Measurements from ENCODE around the gene AGBL1. TPM values are rescaled to one million over a fixed set of nuclear protein-coding genes. Genes with fewer than 3 reads are reported as not detected.

Gene AGBL1
- total and polyA plus RNA-seq, 2 experiments from 2014 or later: not detected

DNA sequence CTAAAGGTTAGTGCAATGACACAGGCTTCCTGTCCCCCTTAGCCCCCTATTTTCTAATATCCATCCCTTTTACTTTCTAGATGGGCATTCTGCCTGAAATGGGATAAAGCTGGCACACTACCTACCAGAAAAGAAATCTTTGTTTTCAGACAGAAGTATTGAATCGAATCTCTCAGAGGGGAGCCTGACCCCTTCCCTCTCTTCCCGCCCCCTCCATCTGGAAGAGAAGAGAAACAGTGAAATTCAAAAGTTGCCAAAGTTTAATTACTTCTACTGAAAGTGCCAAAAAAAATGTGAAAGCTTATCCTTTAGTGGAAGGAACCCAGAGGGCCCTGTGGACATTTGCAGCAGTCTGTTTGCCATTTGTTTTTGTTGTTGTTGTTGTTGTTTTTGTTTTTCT is 523.8 kb downstream of the AGBL1 start:
- Histone ChIP-seq H3K4me3 (no peak overlapping the region), H3K9me2 (ENCODE audit: insufficient read depth) (no peaks in the 10 kb centered on the region), H3K4me1 (ENCODE audit: insufficient read depth) (no peaks in the 10 kb centered on the region), H3K79me2 (ENCODE audit: insufficient read depth) (no peaks in the 10 kb centered on the region), H3K9ac (no peak overlapping the region), H3K36me3 (ENCODE audit: low read depth) (no peaks in the 10 kb centered on the region), H3F3A (ENCODE audit: insufficient read depth) (no peaks in the 10 kb centered on the region), H4K20me1 (ENCODE audit: insufficient read depth) (no peaks in the 10 kb centered on the region), H3K27me3 (replicated peaks; ENCODE audit: insufficient read depth) (no peaks in the 10 kb centered on the region), H3K27ac (no peak overlapping the region), H2AFZ (no peak overlapping the region), H3K4me2 (ENCODE audit: unreplicated experiment) (no peak overlapping the region), H3K9me3 (ENCODE audit: low read depth) (no peaks in the 10 kb centered on the region)
- WGBS, 2 experiments (ENCODE audit: low coverage in 1 of 2, low lambda C conversion rate in 2 of 2, missing lambda C conversion rate in 2 of 2): 11 to 14% methylated on average over 2 of the region's 2 CpGs
- in situ Hi-C loops (cut with MboI): no loop called here
- no peak for DNase-seq
- no peak for TF ChIP-seq EZH2 (IDR thresholded peaks at IDR 0.05; ENCODE audit: insufficient read depth, poor library complexity, severe bottlenecking)

DNA sequence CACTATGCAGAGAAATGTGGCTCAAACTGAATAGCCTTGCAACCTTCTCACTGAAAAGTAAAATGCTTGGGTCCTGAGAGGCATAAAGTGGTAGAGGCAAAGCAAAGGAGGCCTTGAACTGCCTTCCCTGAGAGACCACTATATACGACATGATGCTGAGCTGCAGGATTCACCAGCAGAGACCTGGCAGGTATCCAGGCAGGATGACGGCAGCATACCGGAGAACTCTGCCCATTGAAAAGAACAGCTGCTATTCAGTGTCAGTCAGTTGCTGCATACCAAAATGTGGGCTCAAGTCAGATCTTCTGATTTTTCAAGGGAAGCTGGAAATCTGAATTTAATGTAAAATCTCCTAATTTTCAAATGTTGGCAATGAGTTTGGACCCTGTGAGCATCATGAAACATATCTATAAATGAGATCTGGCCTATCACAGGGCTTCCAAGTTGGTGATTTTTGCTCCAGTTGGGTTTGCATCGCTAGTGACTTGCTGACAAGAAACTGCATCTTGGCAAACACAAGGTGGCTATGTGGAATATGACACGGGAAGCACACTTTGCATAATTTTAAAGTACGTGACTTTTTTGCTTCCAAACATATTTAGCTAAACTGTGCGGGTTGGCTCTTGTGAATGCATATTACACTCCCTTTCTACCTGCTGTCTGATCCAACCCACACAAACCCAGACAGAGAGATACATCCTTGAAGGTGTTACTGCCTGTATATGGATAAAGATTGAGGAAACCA is 529.0 kb downstream of the AGBL1 start:
- Histone ChIP-seq H3K36me3 (ENCODE audit: low read depth) (no peaks in the 10 kb centered on the region), H3K27ac (no peak overlapping the region), H3K9me3 (ENCODE audit: low read depth) (no peaks in the 10 kb centered on the region), H3K4me2 (ENCODE audit: unreplicated experiment) (no peak overlapping the region), H3K4me3 (no peak overlapping the region), H2AFZ (no peak overlapping the region), H3K79me2 (ENCODE audit: insufficient read depth) (no peaks in the 10 kb centered on the region), H3K27me3 (replicated peaks; ENCODE audit: insufficient read depth) (no peaks in the 10 kb centered on the region), H3K4me1 (ENCODE audit: insufficient read depth) (no peaks in the 10 kb centered on the region), H3K9me2 (ENCODE audit: insufficient read depth) (no peaks in the 10 kb centered on the region), H3F3A (ENCODE audit: insufficient read depth) (no peaks in the 10 kb centered on the region), H4K20me1 (ENCODE audit: insufficient read depth) (no peaks in the 10 kb centered on the region), H3K9ac (no peak overlapping the region)
- DNase-seq: no peak
- whole genome bisulfite sequencing, 2 experiments (ENCODE audit: low coverage in 1 of 2, low lambda C conversion rate in 2 of 2, missing lambda C conversion rate in 2 of 2): 11% methylated on average over 7 of the region's 7 CpGs
- in situ Hi-C loops (cut with MboI): no loop called here
- TF ChIP-seq EZH2 (IDR thresholded peaks at IDR 0.05; ENCODE audit: insufficient read depth, poor library complexity, severe bottlenecking) (no peak), EZH2phosphoT487 (IDR thresholded peaks at IDR 0.05; ENCODE audit: insufficient read depth, low read depth) (no peak)

DNA sequence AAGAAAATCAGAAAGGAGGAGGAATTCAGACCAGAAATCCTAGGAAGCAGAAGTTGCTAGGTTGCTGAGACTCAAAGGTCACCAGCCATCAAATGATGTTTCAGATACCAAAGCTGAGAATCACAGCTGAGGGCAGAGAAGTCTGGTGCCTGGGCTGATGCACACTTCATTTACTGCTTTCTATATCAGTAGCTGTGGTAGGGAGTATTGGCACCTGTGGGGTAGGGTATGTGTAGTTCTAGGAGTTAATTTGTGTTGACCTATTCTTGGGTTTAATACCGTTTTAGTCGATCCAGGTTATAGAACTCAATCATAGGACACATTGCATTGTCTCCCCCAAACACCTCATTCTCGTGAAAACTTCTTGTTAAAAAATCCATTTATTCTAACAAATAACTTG is 529.6 kb downstream of the AGBL1 start:
- Histone ChIP-seq H2AFZ (no peak overlapping the region), H3K4me1 (ENCODE audit: insufficient read depth) (no peaks in the 10 kb centered on the region), H4K20me1 (ENCODE audit: insufficient read depth) (no peaks in the 10 kb centered on the region), H3K9ac (no peak overlapping the region), H3K4me3 (no peak overlapping the region), H3K9me3 (ENCODE audit: low read depth) (no peaks in the 10 kb centered on the region), H3K4me2 (ENCODE audit: unreplicated experiment) (no peak overlapping the region), H3K79me2 (ENCODE audit: insufficient read depth) (no peaks in the 10 kb centered on the region), H3K9me2 (ENCODE audit: insufficient read depth) (no peaks in the 10 kb centered on the region), H3K36me3 (ENCODE audit: low read depth) (no peaks in the 10 kb centered on the region), H3K27me3 (replicated peaks; ENCODE audit: insufficient read depth) (no peaks in the 10 kb centered on the region), H3F3A (ENCODE audit: insufficient read depth) (no peaks in the 10 kb centered on the region), H3K27ac (no peak overlapping the region)
- TF ChIP-seq EZH2 (IDR thresholded peaks at IDR 0.05; ENCODE audit: insufficient read depth, poor library complexity, severe bottlenecking) (no peak), EZH2phosphoT487 (IDR thresholded peaks at IDR 0.05; ENCODE audit: insufficient read depth, low read depth) (no peak)
- in situ Hi-C loops (cut with MboI): no loop called here
- WGBS, 2 experiments (ENCODE audit: low coverage in 1 of 2, low lambda C conversion rate in 2 of 2, missing lambda C conversion rate in 2 of 2): 18 to 25% methylated on average over 3 of the region's 3 CpGs
- no peak for DNase-seq

DNA sequence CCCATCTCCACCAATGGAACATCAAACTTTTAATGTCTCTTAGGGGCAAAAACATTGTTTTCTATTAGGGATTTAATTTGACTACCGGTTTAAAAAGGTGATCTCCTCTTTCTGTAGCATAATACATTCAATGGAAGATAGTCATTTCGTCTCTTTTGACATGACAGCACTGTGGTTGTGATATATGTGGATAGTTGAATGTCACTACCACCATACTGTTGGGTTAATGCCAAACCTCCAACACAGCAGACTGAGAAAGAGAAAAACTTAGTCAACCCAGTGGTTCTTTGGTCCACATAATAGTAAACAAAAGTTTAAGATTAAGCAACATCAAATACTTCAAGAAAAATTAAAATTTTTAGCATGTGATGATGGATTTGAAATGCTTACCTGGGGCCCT is 530.4 kb downstream of the AGBL1 start:
- no peak for TF ChIP-seq EZH2 (IDR thresholded peaks at IDR 0.05; ENCODE audit: insufficient read depth, poor library complexity, severe bottlenecking)
- no peak for TF ChIP-seq EZH2phosphoT487 (IDR thresholded peaks at IDR 0.05; ENCODE audit: insufficient read depth, low read depth)
- Histone ChIP-seq H3F3A (ENCODE audit: insufficient read depth) (no peaks in the 10 kb centered on the region), H3K27ac (no peak overlapping the region), H3K9me2 (ENCODE audit: insufficient read depth) (no peaks in the 10 kb centered on the region), H2AFZ (no peak overlapping the region), H3K36me3 (ENCODE audit: low read depth) (no peaks in the 10 kb centered on the region), H3K4me1 (ENCODE audit: insufficient read depth) (no peaks in the 10 kb centered on the region), H3K79me2 (ENCODE audit: insufficient read depth) (no peaks in the 10 kb centered on the region), H4K20me1 (ENCODE audit: insufficient read depth) (no peaks in the 10 kb centered on the region), H3K9me3 (ENCODE audit: low read depth) (no peaks in the 10 kb centered on the region), H3K27me3 (replicated peaks; ENCODE audit: insufficient read depth) (no peaks in the 10 kb centered on the region), H3K4me2 (ENCODE audit: unreplicated experiment) (no peak overlapping the region), H3K4me3 (no peak overlapping the region), H3K9ac (no peak overlapping the region)
- no peak for DNase-seq
- in situ Hi-C loops (cut with MboI): no loop called here
- WGBS, 2 experiments (ENCODE audit: low coverage in 1 of 2, low lambda C conversion rate in 2 of 2, missing lambda C conversion rate in 2 of 2): 6 to 13% methylated on average over 2 of the region's 2 CpGs

All from GM23248 (cell line).